Gastroesophageal sphincter (tissue), 3 donors: Measurements from ENCODE around the gene BICRA.

Experiments
- CTCF ChIP-seq, 4 experiments: fragments of 200-600 bp in 2 of 4; fragments of 450-650 bp in 2 of 4; sonication (generic) in 1 of 4; IDR thresholded peaks; one replicate each; pipeline ENCODE4 v1.5.1; 2017 to 2019; ENCODE audit warnings: antibody characterized with exemption in 4 of 4, mild to moderate bottlenecking in 2 of 4, moderate library complexity in 2 of 4
- EP300 ChIP-seq: sonication (generic); formaldehyde crosslinking; IDR thresholded peaks from one replicate; pipeline ENCODE4 v1.6.1; 2017; ENCODE audit warnings: antibody characterized with exemption, mild to moderate bottlenecking
- POLR2A ChIP-seq, 2 donors: fragments of 450-650 bp; IDR thresholded peaks; one replicate each; pipeline ENCODE4 v1.6.1; 2017; ENCODE audit warnings: antibody characterized with exemption in 2 of 2, mild to moderate bottlenecking in 2 of 2, moderate library complexity in 1 of 2
- POLR2AphosphoS5 ChIP-seq: sonication (generic); formaldehyde crosslinking; IDR thresholded peaks from one replicate; pipeline ENCODE4 v1.6.1; 2017; ENCODE audit warnings: antibody characterized with exemption

- no peak for TF ChIP-seq CTCF (IDR thresholded peaks at IDR 0.05)
- no peak for TF ChIP-seq POLR2A (IDR thresholded peaks at IDR 0.05)
- no peak for TF ChIP-seq POLR2AphosphoS5
- TF ChIP-seq EP300: no peak
Measured at GRCh38 chr19:47593860-47594259, 15.1 kb upstream of the BICRA start.
